H1 (cell line): ENCODE data around the gene SMOC2. TPM values are rescaled to one million over a fixed set of nuclear protein-coding genes. Genes with fewer than 3 reads are reported as not detected.
A peak's percentile ranks its signal among the peaks of the same experiment; 100 is the strongest.

ENCODE experiments used
- CTCF ChIA-PET: fragments of 300-600 bp; sonication (Branson Sonifier 250); formaldehyde crosslinking; loops from one replicate; lab custom pipeline; 2021; ENCODE audit not compliant: partially characterized antibody; lab: Charles Lee
- POLR2A ChIA-PET: fragments of 300-600 bp; sonication (Branson Sonifier 250); formaldehyde crosslinking; loops from one replicate; lab custom pipeline; 2021; ENCODE audit warnings: inconsistent platforms; ENCODE audit not compliant: partially characterized antibody; lab: Charles Lee
- DNase-seq, 2 experiments: peaks; one replicate each; pipeline versions ENCODE4 v3.0.0 to v3.0.0-alpha.2; 2010 to 2022; ENCODE audit warnings: low spot score in 2 of 2, low read depth in 1 of 2, mixed read lengths in 1 of 2
- FAIRE-seq: peaks from 2 replicates; lab custom pipeline; 2011; peaks lifted over from hg19 to GRCh38; lab: Jason Lieb, UNC
- H2AFZ ChIP-seq: 2 replicates; pipeline ENCODE4 v1.8.1; 2012; ENCODE audit warnings: low read length, inconsistent platforms
- H2AK5ac ChIP-seq: 2 replicates; pipeline ENCODE4 v1.6.1; 2013; ENCODE audit warnings: low read depth, low read length
- H2BK120ac ChIP-seq: replicated peaks from 2 replicates; pipeline ENCODE3; 2013; ENCODE audit warnings: low read depth, low read length, inconsistent platforms
- H2BK12ac ChIP-seq: 2 replicates; pipeline ENCODE4 v1.6.1; 2013; ENCODE audit warnings: low read depth, low read length
- H2BK15ac ChIP-seq: 2 replicates; pipeline ENCODE4 v1.6.1; 2013; ENCODE audit warnings: low read length
- H2BK20ac ChIP-seq: 2 replicates; pipeline ENCODE4 v1.6.1; 2013; ENCODE audit warnings: low read length
- H2BK5ac ChIP-seq: 2 replicates; pipeline ENCODE4 v1.6.1; 2013; ENCODE audit warnings: low read depth, low read length
- H3K14ac ChIP-seq: 2 replicates; pipeline ENCODE4 v1.6.1; 2013; ENCODE audit warnings: inconsistent platforms; ENCODE audit not compliant: insufficient read length
- H3K18ac ChIP-seq: 2 replicates; pipeline ENCODE4 v1.6.1; 2013; ENCODE audit warnings: low read length; ENCODE audit errors: extremely low read depth
- H3K23ac ChIP-seq: 2 replicates; pipeline ENCODE4 v1.6.1; 2013; ENCODE audit warnings: inconsistent platforms; ENCODE audit not compliant: insufficient read length
- H3K23me2 ChIP-seq: 2 replicates; pipeline ENCODE4 v1.6.1; 2013; ENCODE audit warnings: low read depth, low read length
- H3K27ac ChIP-seq: 2 replicates; pipeline ENCODE4 v1.6.1; 2011; ENCODE audit warnings: low read depth, low read length, inconsistent platforms
- H3K27me3 ChIP-seq, 4 experiments: replicated peaks in 1 of 4; 1 replicate in 1 of 4; 2 replicates in 3 of 4; pipeline versions ENCODE4 v1.6.1 to v1.8.1; 2011 to 2013; ENCODE audit warnings: low read length in 3 of 4, mild to moderate bottlenecking in 3 of 4, inconsistent platforms in 2 of 4, mixed read lengths in 2 of 4, moderate library complexity in 1 of 4; ENCODE audit not compliant: control insufficient read depth in 3 of 4, insufficient read depth in 3 of 4; ENCODE audit errors: extremely low read depth in 1 of 4
- H3K36me3 ChIP-seq, 4 experiments: 2 replicates each; pipeline versions ENCODE4 v1.6.1 to v1.8.1; 2011 to 2013; ENCODE audit warnings: mild to moderate bottlenecking in 4 of 4, low read length in 3 of 4, moderate library complexity in 2 of 4, control low read depth in 1 of 4, inconsistent platforms in 1 of 4; ENCODE audit not compliant: insufficient read depth in 4 of 4, control insufficient read depth in 2 of 4
- H3K4ac ChIP-seq: replicated peaks from 2 replicates; pipeline ENCODE3; 2013; ENCODE audit warnings: low read length, low read depth, mixed read lengths, inconsistent platforms; ENCODE audit not compliant: insufficient read length
- H3K4me1 ChIP-seq, 4 experiments: replicated peaks in 1 of 4; 1 replicate in 1 of 4; 2 replicates in 3 of 4; pipeline versions ENCODE4 v1.6.1 to v1.8.1; 2011 to 2013; ENCODE audit warnings: low read length in 3 of 4, inconsistent platforms in 2 of 4, mixed read lengths in 1 of 4; ENCODE audit not compliant: insufficient read depth in 4 of 4, control insufficient read depth in 3 of 4
- H3K4me2 ChIP-seq, 2 experiments: 2 replicates each; pipeline versions ENCODE4 v1.6.1 to v1.8.1; 2011 to 2013; ENCODE audit warnings: low read depth in 2 of 2, low read length in 2 of 2, control low read depth in 1 of 2, inconsistent platforms in 1 of 2, mild to moderate bottlenecking in 1 of 2; ENCODE audit not compliant: insufficient read depth in 1 of 2
- H3K4me3 ChIP-seq, 4 experiments: fragments of 200-600, 300-600 bp in 1 of 4; sonication (generic), shearing (Covaris generic), sonication (Bioruptor Twin) in 1 of 4; 2 replicates each; pipeline versions ENCODE4 v1.5.1 to v1.8.1; 2011 to 2016; ENCODE audit warnings: low read length in 4 of 4, low read depth in 3 of 4, control low read depth in 2 of 4, inconsistent platforms in 2 of 4, mild to moderate bottlenecking in 2 of 4, mixed read lengths in 1 of 4, moderate library complexity in 1 of 4; ENCODE audit not compliant: insufficient read depth in 2 of 4; ENCODE audit errors: extremely low read depth in 1 of 4
- H3K56ac ChIP-seq: replicated peaks from 2 replicates; pipeline ENCODE3; 2013; ENCODE audit warnings: low read depth, mild to moderate bottlenecking, mixed read lengths, low read length, inconsistent platforms; ENCODE audit not compliant: insufficient read length
- H3K79me1 ChIP-seq: 2 replicates; pipeline ENCODE4 v1.6.1; 2013; ENCODE audit warnings: low read depth, low read length, control low read depth
- H3K79me2 ChIP-seq, 2 experiments: 2 replicates each; pipeline versions ENCODE4 v1.6.1 to v1.8.1; 2012 to 2013; ENCODE audit warnings: low read length in 2 of 2, mild to moderate bottlenecking in 2 of 2, inconsistent platforms in 1 of 2; ENCODE audit not compliant: insufficient read depth in 2 of 2, control insufficient read depth in 1 of 2
- H3K9ac ChIP-seq, 4 experiments: replicated peaks in 1 of 4; 1 replicate in 1 of 4; 2 replicates in 3 of 4; pipeline versions ENCODE4 v1.6.1 to v1.8.1; 2011 to 2013; ENCODE audit warnings: low read depth in 3 of 4, low read length in 3 of 4, control low read depth in 2 of 4, mild to moderate bottlenecking in 2 of 4, moderate library complexity in 2 of 4, inconsistent platforms in 1 of 4; ENCODE audit errors: extremely low read depth in 1 of 4
- H3K9me3 ChIP-seq, 2 experiments: 2 replicates each; pipeline versions ENCODE4 v1.6.1 to v1.8.1; 2012 to 2013; ENCODE audit warnings: mild to moderate bottlenecking in 2 of 2, moderate library complexity in 2 of 2, control low read depth in 1 of 2, inconsistent platforms in 1 of 2, low read depth in 1 of 2, low read length in 1 of 2, mixed read lengths in 1 of 2; ENCODE audit not compliant: insufficient read depth in 2 of 2
- H4K20me1 ChIP-seq, 2 experiments: replicated peaks in 1 of 2; 2 replicates each; pipeline versions ENCODE3 to v1.8.1; 2011 to 2013; ENCODE audit warnings: inconsistent platforms in 2 of 2, low read length in 2 of 2, mild to moderate bottlenecking in 1 of 2; ENCODE audit not compliant: insufficient read depth in 2 of 2, control insufficient read depth in 1 of 2
- H4K5ac ChIP-seq: 2 replicates; pipeline ENCODE4 v1.6.1; 2013; ENCODE audit warnings: low read length, low read depth, mixed read lengths, inconsistent platforms; ENCODE audit not compliant: insufficient read length
- H4K8ac ChIP-seq: 2 replicates; pipeline ENCODE4 v1.8.0; 2013; ENCODE audit warnings: mild to moderate bottlenecking, moderate library complexity, low read length, inconsistent platforms; ENCODE audit not compliant: insufficient read depth; ENCODE audit errors: extremely low read depth
- H4K91ac ChIP-seq: replicated peaks from 2 replicates; pipeline ENCODE3; 2013; ENCODE audit warnings: low read length, mixed read lengths, inconsistent platforms; ENCODE audit not compliant: insufficient read length
- BCL11A ChIP-seq, 2 experiments: IDR thresholded peaks; one replicate each; pipeline ENCODE4 v1.6.1; 2011; ENCODE audit warnings: low read depth in 2 of 2, low read length in 2 of 2, mild to moderate bottlenecking in 2 of 2
- CHD2 ChIP-seq: IDR thresholded peaks from 2 replicates; pipeline ENCODE4 v1.6.1; 2012; ENCODE audit warnings: low read length, improper control_type of control experiment
- CREB1 ChIP-seq: IDR thresholded peaks from 2 replicates; pipeline ENCODE4 v1.6.1; 2012; ENCODE audit warnings: inconsistent platforms
- EGR1 ChIP-seq: IDR thresholded peaks from 2 replicates; pipeline ENCODE4 v1.6.1; 2011; ENCODE audit warnings: low read depth, low read length, borderline replicate concordance
- JUN ChIP-seq: IDR thresholded peaks from 2 replicates; pipeline ENCODE4 v1.6.1; 2011; ENCODE audit warnings: low read depth, mild to moderate bottlenecking, improper control_type of control experiment, low read length
- KDM1A ChIP-seq: fragments of 200-600, 300-600 bp; sonication (generic); IDR thresholded peaks from 2 replicates; pipeline ENCODE4 v1.7.1; 2016; ENCODE audit warnings: mild to moderate bottlenecking, low read length, borderline replicate concordance
- MAFK ChIP-seq: IDR thresholded peaks from 2 replicates; pipeline ENCODE4 v1.6.1; 2012; ENCODE audit warnings: low read depth, mild to moderate bottlenecking, improper control_type of control experiment, low read length
- NANOG ChIP-seq: IDR thresholded peaks from 2 replicates; pipeline ENCODE4 v1.6.1; 2011; ENCODE audit warnings: low read length, low read depth, mild to moderate bottlenecking, inconsistent platforms; ENCODE audit not compliant: insufficient read depth, poor library complexity, severe bottlenecking
- POLR2AphosphoS5 ChIP-seq: IDR thresholded peaks from 2 replicates; pipeline ENCODE4 v1.6.1; 2011; ENCODE audit warnings: low read depth, low read length
- POU5F1 ChIP-seq: IDR thresholded peaks from 2 replicates; pipeline ENCODE4 v1.6.1; 2011; ENCODE audit warnings: low read depth, mild to moderate bottlenecking, low read length, moderate library complexity
- RAD21 ChIP-seq, 2 experiments: IDR thresholded peaks in 1 of 2; conservative IDR thresholded peaks in 1 of 2; 2 replicates each; pipeline ENCODE4 v1.6.1; 2011; ENCODE audit warnings: low read depth in 2 of 2, low read length in 2 of 2, improper control_type of control experiment in 1 of 2, inconsistent platforms in 1 of 2, mild to moderate bottlenecking in 1 of 2, moderate library complexity in 1 of 2
- SP2 ChIP-seq: IDR thresholded peaks from 2 replicates; pipeline ENCODE4 v1.6.1; 2012; ENCODE audit warnings: mild to moderate bottlenecking, low read length, inconsistent platforms
- WGBS, 2 experiments: shearing (Covaris generic) in 1 of 2; methylation state at CpG; one replicate each; pipeline versions ENCODE4 v1.1.6 to v1.1.7; 2013 to 2015; ENCODE audit warnings: low lambda C conversion rate in 2 of 2, mixed read lengths in 2 of 2, inconsistent platforms in 1 of 2, low coverage in 1 of 2, missing lambda C conversion rate in 1 of 2; ENCODE audit not compliant: insufficient replicate concordance in 2 of 2, insufficient coverage in 1 of 2, insufficient read length in 1 of 2; ENCODE audit errors: extremely low coverage in 1 of 2, missing lambda C conversion rate in 1 of 2; 5-methylcytosine and 5-hydroxymethylcytosine counted together
- polyA plus RNA-seq, 7 experiments: library from polyadenylated mRNA; depleted of rRNA in 3 of 7; stranded (reverse) in 5 of 7; unstranded in 2 of 7; fragments of >200 nt in 5 of 7; fragments of 200-250 nt in 2 of 7; gene quantifications; 1 replicate in 5 of 7; 2 replicates in 1 of 7; 4 replicates in 1 of 7; pipeline versions ENCODE4 v1.2.1 to v1.2.3, GENCODE V29; 2011 to 2013; ENCODE audit warnings: missing spikeins in 2 of 7, mixed read lengths in 2 of 7
- total RNA-seq: library from RNA; stranded (reverse); fragmentation: NEBNext Ultra II Directional; extraction: Animal tissue kit (Norgen Biotek cat#: 25700); gene quantifications from 2 replicates; pipeline ENCODE4 v1.2.1, GENCODE V29; 2021
- TF ChIP-seq, protein P1 (sequence below): IDR thresholded peaks from 2 replicates; pipeline ENCODE4 v1.6.1; 2011; ENCODE audit warnings: low read depth, mild to moderate bottlenecking, low read length; ENCODE audit not compliant: insufficient read depth

SMOC2 gene
- total and polyA plus RNA-seq, 2 of the 8 experiments (the other 6 are each of a cell fraction or from before 2014, with no cell fraction given) = 7.7 to 8.5 TPM

GRCh38 chr6:168599118-168599494 lies 158.1 kb downstream of the SMOC2 start:
- no peak overlapping the region for H4K91ac ChIP-seq
- no peak overlapping the region for H3K23ac ChIP-seq
- no peak for FAIRE-seq
- H3K14ac ChIP-seq = no peak overlapping the region
- CTCF ChIA-PET = no interaction called here
- DNase-seq = no peak
- no peak overlapping the region for H2BK15ac ChIP-seq
- H3K4me2 ChIP-seq = no peak overlapping the region
- H3K36me3 ChIP-seq = peaks cover 0 to 4% (median 0%) of the 10 kb centered on the region in 4 experiments; a peak in 1 of 8 replicates
- H4K5ac ChIP-seq = no peak overlapping the region
- H2BK5ac ChIP-seq = no peak overlapping the region
- no peak overlapping the region for H2BK20ac ChIP-seq
- no peak overlapping the region for H2AK5ac ChIP-seq
- no peaks in the 10 kb centered on the region for H3K9me3 ChIP-seq
- H3K23me2 ChIP-seq = peaks cover 10% of the 10 kb centered on the region; the same call in 1 of the 2 replicates
- POLR2A ChIA-PET = no interaction called here
- TF ChIP-seq, protein P1, sequence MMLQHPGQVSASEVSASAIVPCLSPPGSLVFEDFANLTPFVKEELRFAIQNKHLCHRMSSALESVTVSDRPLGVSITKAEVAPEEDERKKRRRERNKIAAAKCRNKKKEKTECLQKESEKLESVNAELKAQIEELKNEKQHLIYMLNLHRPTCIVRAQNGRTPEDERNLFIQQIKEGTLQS = no peak
- TF ChIP-seq POLR2AphosphoS5 = no peak
- no peak for TF ChIP-seq POU5F1
- TF ChIP-seq EGR1 = no peak
- no peak for TF ChIP-seq RAD21 (IDR thresholded peaks at IDR 0.05 in 1 of 2, conservative IDR thresholded peaks at IDR 0.05 in 1 of 2; ENCODE audit: low read depth in 2 of 2, low read length in 2 of 2)
- no peak for TF ChIP-seq CHD2
- TF ChIP-seq SP2 = no peak
- TF ChIP-seq KDM1A = no peak
- no peak for TF ChIP-seq CREB1
- TF ChIP-seq MAFK = no peak
- no peak for TF ChIP-seq JUN
- no peak for TF ChIP-seq BCL11A (IDR thresholded peaks at IDR 0.05; ENCODE audit: low read depth in 2 of 2, low read length in 2 of 2)
- TF ChIP-seq NANOG = no peak
- no peak overlapping the region for H3K18ac ChIP-seq
- peaks cover 0 to 6% of the 10 kb centered on the region in 2 experiments for H4K20me1 ChIP-seq
- H3K4me1 ChIP-seq = peaks cover 0 to 3% (median 0%) of the 10 kb centered on the region in 4 experiments; a peak in 2 of 7 replicates
- no peak overlapping the region for H3K4me3 ChIP-seq
- peak overlapping the region; percentile 22; the same call in 1 of the 2 replicates for H4K8ac ChIP-seq
- no peak overlapping the region for H3K9ac ChIP-seq
- H3K79me1 ChIP-seq = no peaks in the 10 kb centered on the region
- H3K56ac ChIP-seq = peak overlapping the region; percentile 97
- H3K79me2 ChIP-seq = no peaks in the 10 kb centered on the region
- H2BK12ac ChIP-seq = no peak overlapping the region
- H3K27me3 ChIP-seq = no peaks in the 10 kb centered on the region
- no peak overlapping the region for H2AFZ ChIP-seq
- 85 to 100% methylated on average over 1 to 3 of the region's 4 CpGs for WGBS, 2 experiments
- H2BK120ac ChIP-seq = no peak overlapping the region
- H3K27ac ChIP-seq = no peak overlapping the region
- no peak overlapping the region for H3K4ac ChIP-seq
